ENCODE data around the gene ZER1.
A peak's percentile ranks its signal among the peaks of the same experiment; 100 is the strongest.

Gene ZER1

GRCh38 chr9:128689293-128689774 lies 82.4 kb downstream of the ZER1 start:
- no peak for DNase-seq

GRCh38 chr9:128688501-128689292 lies 83.0 kb downstream of the ZER1 start, which contains the start of gene SET:
TSS of gene SET (plus strand) at chr9:128689222. CDS start at chr9:128689583, 361 bp downstream.
- peak; percentile 99 for DNase-seq

GRCh38 chr9:128687453-128687852 lies 84.3 kb downstream of the ZER1 start:
- DNase-seq, result no peak

GRCh38 chr9:128685636-128686489 lies 85.9 kb downstream of the ZER1 start:
- peak; percentile 75 for DNase-seq

- peak; percentile 97 for DNase-seq
Measured at GRCh38 chr9:128684325-128685199, 87.2 kb downstream of the ZER1 start.

- no peak for DNase-seq
Measured at GRCh38 chr9:128684065-128684324, 87.7 kb downstream of the ZER1 start.

GRCh38 chr9:128683340-128684064 lies 88.2 kb downstream of the ZER1 start:
- DNase-seq, result peak; percentile 78

Measured in RPMI8226 (cell line).